Cardiac septum (tissue), 1 donor: ENCODE measurements around the gene CYP2J2. TPM values are rescaled to one million over a fixed set of nuclear protein-coding genes. Genes with fewer than 3 reads are reported as not detected.
"Not testable (repeated sequence)": the region's sequence is repeated elsewhere in the genome, so short reads cannot be mapped to it uniquely, and the experiment has no call there.

Experiments used
- DNase-seq: peaks from one replicate; pipeline ENCODE4 v3.0.0-alpha.2; 2020; ENCODE audit warnings: low spot score
- intact Hi-C: fragments of 100-400 bp; cut with DNase I; formaldehyde crosslinking; loops from one replicate; pipeline ENCODE4 v1.14.0; 2022
- total RNA-seq: library from RNA; stranded (reverse); fragmentation: NEBNext Ultra II Directional; extraction: Animal tissue kit (Norgen Biotek cat#: 25700); gene quantifications from one replicate; pipeline ENCODE4 v1.2.1, GENCODE V29; 2021
- donor health status: DM: no; HTN: no; CAD: no.

CYP2J2 gene
- total RNA-seq, 1 donor from 2014 or later, result 160 TPM

DNA sequence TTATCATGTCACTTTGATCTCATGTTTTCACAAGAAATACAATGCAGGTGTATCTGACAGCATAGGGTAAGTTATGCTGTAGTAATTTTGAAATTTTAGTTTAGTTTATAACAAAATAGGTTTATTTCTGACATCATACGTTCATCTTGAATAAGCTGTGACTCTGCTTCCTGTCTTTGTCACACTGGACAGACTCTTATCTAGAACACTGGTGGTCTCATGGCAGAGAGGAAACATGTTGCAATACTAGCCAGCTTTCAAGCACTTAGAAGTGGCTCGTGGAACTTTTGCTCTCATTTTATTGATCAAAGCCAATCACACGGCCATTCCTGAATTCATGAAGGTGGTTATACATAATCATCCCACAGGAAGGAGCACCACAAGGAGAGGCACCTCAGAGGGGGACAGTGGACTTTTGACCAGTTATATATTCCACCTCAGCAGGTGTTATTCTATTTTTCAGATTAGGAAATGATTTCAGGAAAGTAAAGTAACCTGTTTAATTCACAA is 46.5 kb downstream of the CYP2J2 start:
- intact Hi-C loops, result loop anchor here (1.0 kb wide), 1 partner anchor 68 kb away; no protein-coding TSS in a partner anchor
- DNase-seq, result no peak

GRCh38 chr1:59879574-59879973 is 47.0 kb downstream of the CYP2J2 start:
- intact Hi-C loops, result loop anchor here (1.0 kb wide), 1 partner anchor 69 kb away; no protein-coding TSS in a partner anchor
- no peak for DNase-seq

GRCh38 chr1:59878370-59878769 is 48.2 kb downstream of the CYP2J2 start:
- intact Hi-C loops, result no loop called here
- no peak for DNase-seq

- intact Hi-C loops, result no loop called here
- DNase-seq, result no peak
These were observed 49.4 kb downstream of the CYP2J2 start for GRCh38 chr1:59877108-59877682.

DNA sequence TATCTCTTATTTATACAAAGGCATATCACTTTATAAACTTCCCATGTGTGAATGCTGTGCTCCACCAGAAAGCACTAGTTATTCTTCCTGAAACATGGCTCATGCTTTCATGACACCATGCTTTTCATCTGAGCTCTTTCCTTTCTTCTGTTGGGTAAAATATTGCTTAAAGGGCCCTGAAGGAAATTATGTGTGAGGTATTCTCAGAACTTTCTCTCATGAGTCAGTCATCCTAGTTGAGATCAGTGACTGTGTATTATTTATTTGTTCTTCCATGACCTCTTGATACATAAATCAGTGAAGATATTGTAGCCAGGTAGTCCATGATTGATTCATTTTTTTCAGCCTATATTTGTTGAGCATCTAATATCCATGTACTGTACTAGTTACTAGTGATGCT is 54.8 kb downstream of the CYP2J2 start:
- intact Hi-C loops, result no loop called here
- no peak for DNase-seq

DNA sequence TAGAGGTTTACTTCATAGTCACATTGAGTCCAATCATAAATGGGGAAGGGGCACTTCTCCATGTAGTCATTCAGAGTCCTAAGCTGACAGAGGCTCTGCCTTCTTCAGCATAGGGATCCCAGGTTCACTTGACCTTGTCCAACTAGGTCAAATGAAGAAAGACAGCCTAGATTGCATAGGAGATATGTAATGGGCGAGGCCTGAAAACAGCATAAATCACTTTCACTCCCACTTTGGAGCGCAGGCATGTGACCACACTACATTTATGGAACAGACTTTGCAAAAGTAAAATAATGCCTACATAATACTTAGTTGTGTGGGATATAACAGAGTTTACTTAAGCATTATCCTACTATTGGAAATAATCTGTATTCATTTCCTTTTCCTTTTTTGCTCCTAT is 60.1 kb downstream of the CYP2J2 start:
- DNase-seq, result no peak
- intact Hi-C loops, result no loop called here

GRCh38 chr1:59857679-59858354 is 68.8 kb downstream of the CYP2J2 start:
- DNase-seq, result no peak
- intact Hi-C loops, result no loop called here

- intact Hi-C loops, result no loop called here
- DNase-seq, result no peak
These were observed 69.7 kb downstream of the CYP2J2 start for GRCh38 chr1:59856725-59857338.

- DNase-seq, intact Hi-C loops: not testable (repeated sequence)
These were observed 71.3 kb downstream of the CYP2J2 start for GRCh38 chr1:59855297-59855696.

- intact Hi-C loops, result no loop called here
- DNase-seq, result no peak
These were observed 74.5 kb downstream of the CYP2J2 start for GRCh38 chr1:59852117-59852516.

GRCh38 chr1:59846895-59847282 is 79.7 kb downstream of the CYP2J2 start:
- DNase-seq, result no peak
- intact Hi-C loops, result no loop called here

DNA sequence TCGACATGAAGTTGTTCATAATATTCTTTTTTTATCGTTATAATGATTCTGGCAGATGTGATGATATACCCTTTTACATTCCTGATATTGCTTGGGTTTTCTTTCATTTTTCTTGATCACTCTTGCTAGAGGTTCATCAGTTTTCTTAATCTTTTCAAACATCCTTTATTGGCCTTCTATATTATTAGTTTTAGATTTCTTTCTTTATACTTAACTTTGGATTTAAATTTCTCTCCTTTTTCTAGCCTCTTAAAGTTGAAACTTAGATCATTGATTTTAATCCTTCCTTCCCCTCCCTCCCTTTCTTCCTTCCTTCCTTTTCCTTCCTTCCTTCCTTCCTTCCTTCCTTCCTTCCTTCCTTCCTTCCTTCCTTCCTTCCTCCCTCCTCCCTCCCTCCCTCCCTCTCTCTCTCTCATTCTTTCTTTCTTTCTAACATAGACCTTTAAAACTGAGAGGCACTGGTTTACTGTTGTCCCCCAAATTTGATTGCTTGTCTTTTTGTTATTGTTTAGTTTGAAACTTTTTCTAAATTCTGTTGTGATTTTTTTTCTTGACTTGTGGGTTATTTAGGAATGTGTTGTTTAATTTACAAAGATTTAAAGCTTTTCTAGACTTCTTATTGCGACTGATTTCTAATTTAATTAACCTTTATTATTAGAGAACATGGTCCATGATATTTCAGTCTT is 80.2 kb downstream of the CYP2J2 start:
- DNase-seq, result no peak
- intact Hi-C loops, result no loop called here

GRCh38 chr1:59845091-59845490 is 81.5 kb downstream of the CYP2J2 start:
- no peak for DNase-seq
- intact Hi-C loops, result no loop called here

Other genes starting within 250 kb of the CYP2J2 start
- gene HOOK1, start 111.8 kb downstream of the CYP2J2 start, total RNA-seq, result 0.67 TPM
- not detected for gene C1orf87, start 147.0 kb upstream of the CYP2J2 start, total RNA-seq